Stimulated activated naive CD8-positive, alpha-beta T cell treated with anti-CD3 and anti-CD28 coated beads, Interleukin-15, Interleukin-2, amounts not matched to agents 100 U/mL and 50 U/mL, for 24 hours (primary cell): ENCODE data around the gene CFAP58.

Experiments
- ATAC-seq: fragments of 150-1000 bp; cut with Tn5 transposase; one replicate; pipeline ENCODE4 v1.10.0; 2021
- DNase-seq: peaks from one replicate; pipeline ENCODE4 v3.0.0; 2021

Gene CFAP58

DNA sequence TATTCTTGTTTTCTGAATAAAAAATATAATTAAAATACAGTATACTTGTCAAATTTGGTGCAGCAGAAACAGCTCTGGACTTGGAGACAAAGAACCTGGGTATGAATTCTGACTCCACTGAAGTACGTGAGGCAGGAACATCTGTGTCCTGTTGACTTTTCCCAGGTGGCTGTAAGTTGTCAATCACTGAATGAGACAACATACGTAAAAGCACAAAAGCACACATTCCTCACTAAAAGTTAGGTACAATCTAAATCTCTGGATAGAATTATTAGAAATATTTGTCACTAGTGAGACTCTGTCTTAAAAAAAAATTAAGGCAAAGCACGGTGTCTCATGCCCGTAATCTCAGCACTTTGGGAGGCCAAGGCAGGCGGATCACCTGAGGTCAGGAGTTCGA is 18.1 kb downstream of the CFAP58 start:
- DNase-seq (no peak), ATAC-seq (no peak)

- DNase-seq (no peak), ATAC-seq (no peak)
Observed at GRCh38 chr10:104374591-104374990, 21.0 kb downstream of the CFAP58 start.

GRCh38 chr10:104376784-104377300 is 23.2 kb downstream of the CFAP58 start:
- ATAC-seq (no peak), DNase-seq (no peak)

DNA sequence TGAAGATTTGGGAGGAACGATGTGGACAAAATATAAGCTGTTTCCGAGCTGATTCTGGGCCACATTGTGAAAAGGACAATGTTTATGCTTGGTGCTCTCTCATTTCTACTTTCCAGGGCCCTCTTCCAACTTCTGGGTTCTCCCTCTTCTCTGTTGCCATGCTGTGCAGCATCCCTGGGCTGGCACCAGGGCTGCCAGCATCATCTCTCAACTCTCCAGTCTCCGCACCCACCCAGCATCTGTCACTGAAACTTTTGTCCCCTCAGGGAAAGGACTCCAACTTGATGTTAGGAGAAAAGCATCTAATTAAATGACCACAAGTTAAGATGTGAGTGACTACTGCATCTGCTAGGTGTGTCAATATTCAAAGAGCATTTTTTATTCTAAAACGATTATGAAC is 26.7 kb downstream of the CFAP58 start:
- ATAC-seq = no peak

GRCh38 chr10:104387130-104387888 is 33.7 kb downstream of the CFAP58 start:
- DNase-seq (no peak), ATAC-seq (no peak)

More for the DNA sequence above, 26.7 kb downstream of the CFAP58 start:
- no peak for DNase-seq

GRCh38 chr10:104388830-104389229 is 35.2 kb downstream of the CFAP58 start:
- no peak for DNase-seq
- ATAC-seq = no peak

- no peak for DNase-seq
- no peak for ATAC-seq
Observed at GRCh38 chr10:104391150-104391968, 37.7 kb downstream of the CFAP58 start.

DNA sequence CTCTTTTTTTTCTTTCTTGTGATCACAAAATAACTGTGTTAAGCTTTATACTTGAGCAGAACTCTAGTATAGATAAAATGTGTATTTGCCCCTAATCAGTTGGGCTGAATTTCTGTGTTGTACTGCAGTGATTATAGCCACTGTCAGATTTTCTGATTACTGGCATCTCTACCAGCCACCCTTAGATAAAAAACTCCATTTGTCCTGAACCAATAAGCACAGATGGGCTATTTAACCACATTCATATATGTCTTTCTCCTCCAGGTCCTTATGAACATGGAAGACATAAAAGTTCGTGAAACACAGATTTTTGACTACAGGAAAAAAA is 38.3 kb downstream of the CFAP58 start:
- DNase-seq (no peak), ATAC-seq (no peak)

- no peak for ATAC-seq
- DNase-seq = no peak
Observed at GRCh38 chr10:104393387-104393786, 39.8 kb downstream of the CFAP58 start.

- no peak for DNase-seq
Observed at GRCh38 chr10:104396581-104396980, 42.9 kb downstream of the CFAP58 start.

DNA sequence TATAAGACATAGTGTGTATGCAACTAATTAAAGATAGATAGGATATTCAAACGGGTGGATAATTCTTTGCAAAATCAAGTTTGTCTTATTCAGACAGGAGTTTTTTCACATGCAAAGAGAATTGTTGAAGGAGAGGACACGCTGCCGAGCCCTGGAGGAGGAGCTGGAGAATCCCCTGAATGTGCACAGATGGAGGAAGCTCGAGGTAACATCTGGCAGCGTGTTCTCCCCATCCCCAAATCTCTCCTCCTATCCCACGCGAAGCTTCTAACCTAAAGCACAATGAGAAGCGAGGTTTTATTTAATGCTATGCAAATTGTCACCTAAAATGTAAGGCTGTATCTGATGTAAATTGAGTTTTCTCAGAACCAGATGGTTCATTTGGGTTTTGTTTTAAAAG is 50.0 kb downstream of the CFAP58 start:
- no peak for DNase-seq

More at GRCh38 chr10:104396581-104396980, 42.9 kb downstream of the CFAP58 start:
- no peak for ATAC-seq

DNA sequence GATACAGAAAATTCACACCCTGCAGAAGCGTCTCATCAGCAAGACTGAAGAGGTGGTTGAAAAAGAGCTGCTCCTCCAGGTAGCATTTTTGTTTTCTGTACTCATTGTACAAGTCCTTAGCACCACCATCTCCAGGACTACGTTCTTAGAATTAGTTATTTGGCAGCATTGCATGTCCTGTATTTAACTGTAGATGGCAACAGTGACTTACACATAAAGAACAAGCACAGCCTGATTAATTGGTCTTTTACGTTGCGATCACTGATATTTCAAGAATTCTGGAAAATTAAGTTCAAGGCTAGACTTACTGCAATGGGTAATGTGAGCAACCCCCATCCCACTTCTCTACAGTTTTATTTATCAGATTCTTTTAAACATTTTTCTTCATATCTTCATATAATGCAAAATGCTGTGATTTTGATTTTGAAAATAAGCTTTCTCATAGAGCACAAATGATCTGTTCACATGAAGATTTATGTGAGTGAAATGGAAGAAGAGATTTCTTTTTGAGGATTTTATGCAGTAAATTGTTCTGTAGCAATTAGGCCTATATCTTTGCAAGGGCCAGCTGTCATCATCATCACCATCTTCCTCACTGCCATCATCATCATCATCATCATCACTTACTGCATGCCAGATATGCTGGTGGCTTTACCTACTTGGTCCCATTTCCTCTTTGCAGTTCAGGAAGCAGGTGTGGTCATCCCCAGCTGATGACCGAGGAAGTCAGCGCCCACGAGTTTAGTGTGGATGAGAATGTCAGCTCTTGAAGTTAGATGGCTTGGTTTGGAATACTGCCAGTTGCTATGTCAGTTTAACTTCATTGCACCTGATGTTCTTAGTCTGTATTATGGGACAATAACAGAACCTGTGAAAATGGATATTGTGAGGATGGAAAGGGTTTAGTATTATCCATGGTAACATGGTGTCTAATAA is 53.4 kb downstream of the CFAP58 start:
- no peak for DNase-seq

More for the DNA sequence above, 50.0 kb downstream of the CFAP58 start:
- no peak for ATAC-seq

DNA sequence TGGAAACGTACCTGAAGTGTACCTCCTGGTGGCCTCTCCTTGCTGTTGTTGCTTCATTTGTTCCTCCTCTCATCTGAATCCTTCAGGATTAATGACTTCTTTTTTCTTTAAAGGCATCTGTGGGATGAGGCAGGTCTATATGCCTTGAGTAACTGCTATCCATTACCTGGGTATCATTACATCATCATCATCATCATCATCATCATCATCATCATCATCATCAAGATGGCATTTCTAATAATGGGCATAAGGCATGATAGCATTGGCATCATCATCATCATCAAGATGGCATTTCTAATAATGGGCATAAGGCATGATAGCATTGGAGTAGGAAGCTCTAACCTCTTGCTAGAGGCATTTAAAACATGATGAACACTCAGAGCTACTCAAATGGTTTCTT is 59.9 kb downstream of the CFAP58 start:
- DNase-seq (no peak), ATAC-seq (no peak)

More for the DNA sequence above, 53.4 kb downstream of the CFAP58 start:
- no peak for ATAC-seq

DNA sequence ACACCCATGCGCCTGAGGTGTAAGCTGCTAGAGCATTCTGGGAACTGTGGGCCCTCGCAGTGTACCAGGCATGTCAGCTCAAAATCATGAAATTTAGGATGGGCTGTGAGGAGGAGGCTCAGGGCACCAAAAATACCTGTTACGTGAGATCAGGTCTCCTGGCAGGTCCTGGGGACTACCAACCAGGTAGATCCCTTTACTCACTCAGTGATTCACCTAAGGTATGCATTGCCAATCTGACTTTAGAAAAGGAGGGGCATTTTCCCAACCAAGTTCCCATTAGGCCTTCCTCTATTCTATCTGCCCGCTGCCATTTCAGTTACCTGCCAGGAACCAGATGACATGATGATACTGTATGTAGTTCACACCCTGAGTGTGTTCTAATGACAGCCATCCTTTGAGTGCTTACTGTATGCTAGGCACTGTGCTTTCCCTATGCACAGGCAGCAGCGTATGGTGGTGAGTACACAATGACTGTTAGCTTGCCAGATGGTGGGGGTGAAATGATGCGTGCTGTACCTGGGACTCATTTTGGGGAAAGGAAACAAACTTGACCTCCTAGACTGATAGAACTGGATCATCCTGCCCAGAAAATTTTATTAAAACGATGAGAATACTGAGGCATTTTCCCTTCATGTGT is 62.0 kb downstream of the CFAP58 start:
- no peak for DNase-seq
- no peak for ATAC-seq

DNA sequence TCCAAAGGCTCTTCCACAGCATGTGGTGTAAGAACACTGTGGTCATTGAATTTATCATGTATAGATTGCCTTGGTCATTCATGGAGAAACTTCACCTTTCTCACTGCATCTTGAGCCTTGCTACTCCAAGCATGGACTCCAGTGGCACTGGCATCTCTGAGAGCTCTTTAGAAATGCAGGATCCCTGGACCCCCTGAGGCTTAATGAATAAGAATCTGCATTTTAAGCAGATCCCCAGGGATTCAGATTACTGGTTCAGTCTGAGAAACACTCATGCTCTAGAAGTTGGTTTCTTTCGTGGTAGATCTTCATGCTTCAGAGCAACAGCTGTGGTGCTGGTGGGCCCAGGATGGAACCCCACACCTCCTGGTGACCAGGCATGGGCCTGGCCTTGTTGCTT is 63.2 kb downstream of the CFAP58 start:
- ATAC-seq = no peak
- no peak for DNase-seq

DNA sequence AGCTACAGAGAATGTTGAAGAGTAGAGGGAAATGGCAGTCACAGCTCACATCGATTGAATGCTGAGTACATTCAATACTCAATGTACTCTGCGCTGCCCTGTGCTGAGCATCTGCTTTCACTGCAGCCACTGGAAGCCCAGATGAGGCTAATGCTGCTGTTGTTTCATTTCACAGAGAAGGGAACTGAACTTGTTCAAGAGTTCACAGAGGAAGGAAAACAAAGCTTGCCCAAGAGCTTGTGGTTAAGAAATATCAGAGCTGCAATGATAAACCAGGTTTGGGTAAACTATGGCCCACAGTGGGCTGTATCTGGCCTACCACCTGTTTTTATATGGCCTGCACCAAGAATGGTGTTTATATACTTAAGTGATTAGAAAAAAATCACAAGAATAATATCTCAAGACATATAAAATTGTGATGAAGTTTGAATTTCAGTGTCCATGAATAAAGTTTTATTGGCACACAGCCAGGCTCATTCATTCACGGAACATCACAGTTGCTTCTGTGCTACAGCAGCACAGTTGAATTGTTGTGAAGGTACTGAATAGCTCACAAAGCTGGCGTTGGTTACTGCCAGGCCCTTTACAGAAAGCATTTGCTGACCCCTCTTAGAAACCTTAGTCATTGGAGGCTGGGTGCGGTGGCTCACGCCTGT is 64.1 kb downstream of the CFAP58 start:
- no peak for ATAC-seq
- no peak for DNase-seq

- no peak for DNase-seq
- peak; percentile 53 for ATAC-seq
Observed at GRCh38 chr10:104424719-104425118, 71.1 kb downstream of the CFAP58 start.

DNA sequence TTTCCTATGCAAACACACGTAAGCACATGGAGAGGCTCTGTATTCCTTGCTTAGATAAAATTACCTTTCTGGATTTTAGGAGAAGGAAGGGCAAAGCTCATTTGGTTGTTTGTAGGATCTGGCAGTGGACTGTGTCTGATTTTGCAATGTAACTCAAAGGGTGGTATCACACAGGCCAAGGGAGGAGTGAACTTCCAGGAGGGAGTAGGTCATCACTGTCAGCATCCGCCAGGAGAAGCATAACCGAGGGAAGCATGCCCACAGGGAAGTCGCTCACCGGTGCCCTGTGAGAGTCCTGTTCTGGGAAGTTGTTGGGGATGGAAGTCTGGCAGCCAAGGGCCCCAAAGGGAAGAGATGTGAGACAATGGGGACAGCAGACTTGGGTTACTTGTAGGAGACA is 74.4 kb downstream of the CFAP58 start:
- ATAC-seq = no peak
- DNase-seq = no peak

- no peak for ATAC-seq
- no peak for DNase-seq
Observed at GRCh38 chr10:104429846-104430245, 76.2 kb downstream of the CFAP58 start.

- ATAC-seq = no peak
- DNase-seq = no peak
Observed at GRCh38 chr10:104430360-104430759, 76.7 kb downstream of the CFAP58 start.

DNA sequence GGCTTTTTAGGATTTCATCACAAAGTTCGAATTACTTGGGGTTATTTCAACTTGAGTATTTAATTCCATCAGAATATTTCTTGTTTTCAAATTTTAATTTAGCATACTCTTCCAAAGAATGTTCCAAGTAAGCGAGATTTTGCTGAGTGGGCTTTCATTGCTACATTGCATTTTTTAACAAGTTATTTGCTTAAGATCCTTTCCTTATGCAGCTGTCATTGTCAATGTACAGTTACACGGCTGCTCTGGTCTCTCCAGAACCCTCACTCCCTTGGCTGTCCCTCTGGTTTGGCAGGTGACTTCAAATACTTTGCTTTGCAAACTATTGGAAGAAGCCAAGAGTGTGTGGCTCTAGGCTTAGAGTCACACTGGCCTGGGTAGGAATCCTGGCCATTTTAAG is 80.0 kb downstream of the CFAP58 start:
- DNase-seq (no peak), ATAC-seq (no peak)
